NB4 (cell line): ENCODE results near the gene MBOAT7.
A peak's percentile ranks its signal among the peaks of the same experiment; 100 is the strongest.

Experiments used
- CTCF ChIP-seq: IDR thresholded peaks from one replicate; pipeline ENCODE4 v1.5.1; 2012; ENCODE audit warnings: low read depth, low read length
- MAX ChIP-seq: IDR thresholded peaks from 2 replicates; pipeline ENCODE4 v1.6.1; 2011; ENCODE audit warnings: low read depth, low read length
- MYC ChIP-seq: IDR thresholded peaks from 2 replicates; pipeline ENCODE4 v1.6.1; 2011; ENCODE audit warnings: low read depth, low read length
- POLR2A ChIP-seq: IDR thresholded peaks from 2 replicates; pipeline ENCODE4 v1.6.1; 2011; ENCODE audit warnings: mild to moderate bottlenecking; ENCODE audit not compliant: insufficient read length; ENCODE audit errors: extremely low read depth

- no peak for TF ChIP-seq CTCF
- TF ChIP-seq MAX, result no peak
- TF ChIP-seq POLR2A, result peak; percentile 31
- 0 out of 2 replicates have a peak, but pooled peaks have one; percentile 30 for TF ChIP-seq MYC
Measured at GRCh38 chr19:54191011-54191810, 1.8 kb upstream of the MBOAT7 start, which contains the start of gene TSEN34.
